K562 (cell line): ENCODE results near the gene H2AZ2. TPM values are rescaled to one million over a fixed set of nuclear protein-coding genes. Genes with fewer than 3 reads are reported as not detected.
A peak's percentile ranks its signal among the peaks of the same experiment; 100 is the strongest.

ENCODE experiments used
- ATAC-seq: fragments of 200-7000 bp; cut with Tn5 transposase; 3 replicates; pipeline ENCODE4 v1.9.1; 2020; ENCODE audit warnings: moderate library complexity
- BruUV-seq: library from RNA; stranded (reverse); fragments of 400-500 nt; replicated peaks from 2 replicates; lab custom pipeline; 2021; lab: Mats Ljungman, UMichigan
- CTCF ChIA-PET: fragments of 300-600 bp; formaldehyde crosslinking; extraction: SDS; loops from one replicate; lab custom pipeline; 2021; ENCODE audit warnings: low intra/inter-chr PET ratio; lab: Yijun Ruan, JAX
- POLR2A ChIA-PET: fragments of 300-600, 350-650 bp; sonication (Branson Sonifier 250); formaldehyde crosslinking; extraction: SDS; loops from one replicate; lab custom pipeline; 2021; ENCODE audit warnings: antibody characterized with exemption, inconsistent platforms; lab: Yijun Ruan, JAX
- DNase-seq, 4 experiments: peaks; one replicate each; pipeline versions ENCODE4 v3.0.0 to v3.0.0-alpha.2; 2011 to 2018; ENCODE audit warnings: low spot score in 3 of 4, mixed read lengths in 3 of 4; ENCODE audit errors: extremely low read depth in 1 of 4
- FAIRE-seq: peaks from 2 replicates; lab custom pipeline; 2011; peaks lifted over from hg19 to GRCh38; lab: Jason Lieb, UNC
- H2AFZ ChIP-seq: 2 replicates; pipeline ENCODE4 v1.6.0; 2011; ENCODE audit warnings: low read depth, low read length, control low read depth, inconsistent platforms
- H3K27ac ChIP-seq: fragments of 200-600 bp; 3 replicates; pipeline ENCODE4 v1.8.0; 2011; ENCODE audit warnings: low read depth, mild to moderate bottlenecking, control low read depth, inconsistent platforms, low read length, moderate library complexity, mixed read lengths; ENCODE audit errors: extremely low read depth
- H3K27me3 ChIP-seq, 2 experiments: fragments of 300-600 bp in 1 of 2; 2 replicates in 1 of 2; 3 replicates in 1 of 2; pipeline versions ENCODE4 v1.6.0 to v1.8.0; 2011; ENCODE audit warnings: inconsistent platforms in 2 of 2, low read length in 2 of 2, mild to moderate bottlenecking in 1 of 2, mixed read lengths in 1 of 2, moderate library complexity in 1 of 2; ENCODE audit not compliant: control insufficient read depth in 2 of 2, insufficient read depth in 2 of 2
- H3K36me3 ChIP-seq: fragments of 300-600 bp; 3 replicates; pipeline ENCODE4 v1.8.0; 2011; ENCODE audit warnings: mild to moderate bottlenecking, low read length, inconsistent platforms; ENCODE audit not compliant: control insufficient read depth, insufficient read depth
- H3K4me1 ChIP-seq, 2 experiments: fragments of 200-600 bp in 1 of 2; replicated peaks in 1 of 2; 2 replicates in 1 of 2; 3 replicates in 1 of 2; pipeline versions ENCODE4 v1.5.1 to v1.8.0; 2011; ENCODE audit warnings: inconsistent platforms in 2 of 2, low read length in 2 of 2, mild to moderate bottlenecking in 1 of 2, mixed read lengths in 1 of 2, moderate library complexity in 1 of 2; ENCODE audit not compliant: control insufficient read depth in 2 of 2, insufficient read depth in 2 of 2
- H3K4me2 ChIP-seq: 2 replicates; pipeline ENCODE4 v1.6.1; 2011; ENCODE audit warnings: low read length, control low read depth, inconsistent platforms, mixed read lengths; ENCODE audit not compliant: insufficient read depth
- H3K4me3 ChIP-seq: fragments of 200-600 bp; sonication (generic), shearing (Covaris generic); 2 replicates; pipeline ENCODE4 v1.5.1; 2016; ENCODE audit warnings: control low read depth, inconsistent platforms
- H3K79me2 ChIP-seq: fragments of 200-600 bp; 3 replicates; pipeline ENCODE4 v1.8.0; 2011; ENCODE audit warnings: low read length, inconsistent platforms; ENCODE audit not compliant: control insufficient read depth, insufficient read depth
- H3K9ac ChIP-seq, 2 experiments: 2 replicates each; pipeline versions ENCODE4 v1.6.0 to v1.6.1; 2011; ENCODE audit warnings: low read depth in 2 of 2, low read length in 2 of 2, control low read depth in 1 of 2, inconsistent platforms in 1 of 2, mild to moderate bottlenecking in 1 of 2, mixed read lengths in 1 of 2; ENCODE audit not compliant: insufficient read depth in 1 of 2
- H3K9me1 ChIP-seq: one replicate; pipeline ENCODE4 v1.6.0; 2011; ENCODE audit warnings: inconsistent platforms, mild to moderate bottlenecking, low read length, moderate library complexity; ENCODE audit not compliant: control insufficient read depth, insufficient read depth
- H3K9me3 ChIP-seq: replicated peaks from 2 replicates; pipeline ENCODE4 v1.5.1; 2011; ENCODE audit warnings: low read depth, low read length, inconsistent platforms; ENCODE audit not compliant: control insufficient read depth, insufficient read depth
- H4K20me1 ChIP-seq: replicated peaks from 2 replicates; pipeline ENCODE4 v1.6.1; 2011; ENCODE audit warnings: low read length, inconsistent platforms, mixed read lengths; ENCODE audit not compliant: control insufficient read depth, insufficient read depth
- ARID1B ChIP-seq: fragments of 450-650 bp; IDR thresholded peaks from 2 replicates; pipeline ENCODE4 v1.6.1; 2016; ENCODE audit warnings: antibody characterized with exemption, mild to moderate bottlenecking, inconsistent platforms
- ARID3A ChIP-seq: IDR thresholded peaks from 2 replicates; pipeline ENCODE4 v1.6.1; 2012; ENCODE audit warnings: low read depth, low read length, improper control_type of control experiment, borderline replicate concordance
- BRD4 ChIP-seq: fragments of 200-600 bp; sonication (generic); IDR thresholded peaks from 2 replicates; pipeline ENCODE4 v1.6.1; 2017; ENCODE audit warnings: inconsistent platforms
- DEAF1 ChIP-seq: fragments of 450-650 bp; formaldehyde crosslinking; IDR thresholded peaks from 2 replicates; pipeline ENCODE4 v1.4.0; 2020; ENCODE audit warnings: mild to moderate bottlenecking, moderate library complexity
- DPF2 ChIP-seq: fragments of 450-650 bp; IDR thresholded peaks from 2 replicates; pipeline ENCODE4 v1.6.1; 2016
- EP400 ChIP-seq: fragments of 450-650 bp; IDR thresholded peaks from 2 replicates; pipeline ENCODE4 v1.6.1; 2017; ENCODE audit warnings: antibody characterized with exemption, mild to moderate bottlenecking, moderate library complexity
- FOSL1 ChIP-seq: fragments of 200-800 bp; sonication (Bioruptor generic); conservative IDR thresholded peaks from 2 replicates; pipeline ENCODE4 v1.6.1; 2016; ENCODE audit warnings: missing genetic modification characterization, missing compliant biosample characterization
- JUN ChIP-seq, 2 experiments: sonication (generic) in 1 of 2; formaldehyde crosslinking in 1 of 2; IDR thresholded peaks; 2 replicates each; pipeline versions ENCODE4 v1.6.1 to v1.8.0; 2012 to 2022; ENCODE audit warnings: borderline replicate concordance in 2 of 2, mild to moderate bottlenecking in 2 of 2, improper control_type of control experiment in 1 of 2, low read depth in 1 of 2, low read length in 1 of 2, missing genetic modification reagents in 1 of 2
- MEF2A ChIP-seq: IDR thresholded peaks from 2 replicates; pipeline ENCODE4 v1.6.1; 2011; ENCODE audit warnings: low read depth, mild to moderate bottlenecking, low read length, moderate library complexity; ENCODE audit not compliant: control insufficient read depth
- PKNOX1 ChIP-seq: fragments of 450-650 bp; IDR thresholded peaks from 2 replicates; pipeline ENCODE4 v1.6.1; 2016
- SMARCA4 ChIP-seq: fragments of 450-650 bp; IDR thresholded peaks from 2 replicates; pipeline ENCODE4 v1.6.1; 2016
- SNAPC5 ChIP-seq: fragments of 250-450 bp; sonication (Bioruptor Pico); IDR thresholded peaks from 2 replicates; pipeline ENCODE4 v1.8.0; 2021; ENCODE audit warnings: moderate library complexity, mild to moderate bottlenecking, inconsistent platforms
- SNIP1 ChIP-seq: fragments of 450-650 bp; IDR thresholded peaks from 2 replicates; pipeline ENCODE4 v1.7.1; 2017; ENCODE audit warnings: low read depth, mild to moderate bottlenecking
- TAF7 ChIP-seq: fragments of 450-650 bp; IDR thresholded peaks from 2 replicates; pipeline ENCODE4 v1.6.1; 2016; ENCODE audit warnings: missing genetic modification characterization, missing compliant biosample characterization
- XRCC3 ChIP-seq: fragments of 450-650 bp; IDR thresholded peaks from 2 replicates; pipeline ENCODE4 v1.6.1; 2017; ENCODE audit warnings: mild to moderate bottlenecking, moderate library complexity
- ZNF232 ChIP-seq: sonication (generic); formaldehyde crosslinking; IDR thresholded peaks from 2 replicates; pipeline ENCODE4 v1.8.0; 2022; ENCODE audit warnings: mild to moderate bottlenecking, missing genetic modification reagents
- ZNF77 ChIP-seq: fragments of 250-450 bp; sonication (Bioruptor Pico); IDR thresholded peaks from 2 replicates; pipeline ENCODE4 v1.5.0; 2020
- in situ Hi-C: fragments of 300-500 bp; cut with MboI; formaldehyde crosslinking; loops from 4 replicates; pipeline ENCODE4 v1.15.0; 2018; ENCODE audit warnings: inconsistent platforms, mixed read lengths
- intact Hi-C: fragments of 100-400 bp; cut with micrococcal nuclease; formaldehyde crosslinking; loops from 2 replicates; pipeline ENCODE4 v1.14.2; 2022
- polyA plus RNA-seq, 8 experiments: library from polyadenylated mRNA; depleted of rRNA in 4 of 8; stranded (reverse) in 5 of 8; unstranded in 3 of 8; fragments of >200 nt; fragmentation: Nextera tagmentation in 2 of 8; fragmentation: Illumina TruSeq in 1 of 8; extraction: Ambion mirVana in 2 of 8; extraction: Trizol in 1 of 8; gene quantifications; 2 replicates each; pipeline versions ENCODE4 v1.2.1 to v1.2.3, GENCODE V29; 2011 to 2014; ENCODE audit warnings: inconsistent platforms in 1 of 8, missing spikeins in 1 of 8
- total RNA-seq, 7 experiments: library from RNA; depleted of rRNA in 6 of 7; stranded (reverse); fragments of >200 nt in 6 of 7; fragmentation: Illumina TruSeq in 2 of 7; extraction: Trizol in 2 of 7; gene quantifications; 2 replicates each; pipeline versions ENCODE4 v1.2.1 to v1.2.3, GENCODE V29; 2011 to 2021; ENCODE audit warnings: low replicate concordance in 1 of 7

Gene H2AZ2
- total and polyA plus RNA-seq, 9 of the 15 experiments (the other 6 are each of a cell fraction or from before 2014, with no cell fraction given) = 105 to 382 (median 286) TPM

GRCh38 chr7:44811571-44811970 lies 36.3 kb downstream of the H2AZ2 start (continued):
- TF ChIP-seq DEAF1 (CRISPR knock-in tag) = no peak

GRCh38 chr7:44811093-44811492 lies 36.8 kb downstream of the H2AZ2 start:
- POLR2A ChIA-PET = interaction anchor here (0.9 to 1.6 kb wide), 3 partner anchors 9 to 16 kb away, joined by 3 to 6 read pairs (median 5); no protein-coding TSS in a partner anchor
- peaks cover 0 to 5% of the 10 kb centered on the region in 2 experiments; a peak in 4 of 5 replicates for H3K4me1 ChIP-seq
- H3K9ac ChIP-seq = no peak overlapping the region
- FAIRE-seq (no peak), DNase-seq (no peak), ATAC-seq (0 out of 3 replicates have a peak, but pooled peaks have one; percentile 14)
- H3K79me2 ChIP-seq = no peaks in the 10 kb centered on the region
- intact Hi-C loops (no loop called here), in situ Hi-C loops (no loop called here)
- no peaks in the 10 kb centered on the region for H3K36me3 ChIP-seq
- no peak overlapping the region for H3K4me3 ChIP-seq
- no peaks in the 10 kb centered on the region for H4K20me1 ChIP-seq
- H2AFZ ChIP-seq = no peak overlapping the region
- H3K27me3 ChIP-seq = no peaks in the 10 kb centered on the region
- no peaks in the 10 kb centered on the region for H3K9me3 ChIP-seq
- no TSS peak for BruUV-seq
- CTCF ChIA-PET = no interaction called here
- H3K9me1 ChIP-seq = no peaks in the 10 kb centered on the region
- H3K27ac ChIP-seq = no peak overlapping the region
- H3K4me2 ChIP-seq = no peak overlapping the region
- TF ChIP-seq SMARCA4 (peak; percentile 48; the same call in 1 of the 2 replicates), ARID3A (no peak), XRCC3 (no peak), MEF2A (no peak), FOSL1 (tag) (peak; percentile 76), SNIP1 (no peak), SNAPC5 (no peak), JUN (IDR thresholded peaks at IDR 0.05; ENCODE audit: borderline replicate concordance, low read depth, low read length) (peak; percentile 47; the same call in 1 of the 2 replicates), JUN (CRISPR knock-in tag; IDR thresholded peaks at IDR 0.05; ENCODE audit: borderline replicate concordance) (no peak), BRD4 (no peak), PKNOX1 (no peak), EP400 (no peak), ZNF77 (CRISPR knock-in tag) (no peak), TAF7 (tag) (no peak), ARID1B (0 out of 2 replicates have a peak, but pooled peaks have one; percentile 10), DPF2 (peak; percentile 54; the same call in 1 of the 2 replicates), ZNF232 (CRISPR knock-in tag) (no peak)
